Tibial artery (tissue), 4 donors: Measurements from ENCODE around the gene POLA2.
A peak's percentile ranks its signal among the peaks of the same experiment; 100 is the strongest.

Experiments used
- DNase-seq, 2 donors: peaks; one replicate each; pipeline ENCODE4 v3.0.0-alpha.2; 2019
- H3K27ac ChIP-seq, 2 donors: fragments of 200-600 bp; sonication (generic) in 1 of 2; 1 replicate in 1 of 2; 2 replicates in 1 of 2; pipeline ENCODE4 v1.5.1; 2018 to 2019; ENCODE audit warnings: mild to moderate bottlenecking in 1 of 2
- H3K27me3 ChIP-seq, 2 donors: fragments of 200-600 bp; sonication (generic) in 1 of 2; one replicate each; pipeline versions ENCODE4 v1.5.1 to v1.6.0; 2016 to 2019
- H3K36me3 ChIP-seq, 3 donors: fragments of 200-600 bp; sonication (generic) in 2 of 3; one replicate each; pipeline ENCODE4 v1.5.1; 2016 to 2019; ENCODE audit warnings: mild to moderate bottlenecking in 2 of 3
- H3K4me1 ChIP-seq, 4 donors: fragments of 200-600 bp; sonication (generic) in 2 of 4; 1 replicate in 3 of 4; 2 replicates in 1 of 4; pipeline ENCODE4 v1.5.1; 2016 to 2019
- H3K4me3 ChIP-seq, 2 donors: fragments of 200-600 bp; sonication (generic) in 1 of 2; 1 replicate in 1 of 2; 2 replicates in 1 of 2; pipeline ENCODE4 v1.5.1; 2018 to 2019; ENCODE audit warnings: mild to moderate bottlenecking in 2 of 2
- H3K9me3 ChIP-seq, 3 donors: fragments of 200-600 bp; sonication (generic) in 1 of 3; one replicate each; pipeline ENCODE4 v1.5.1; 2016 to 2019
- intact Hi-C: fragments of 100-400 bp; cut with DNase I; formaldehyde crosslinking; loops from one replicate; pipeline ENCODE4 v1.15.0; 2023; ENCODE audit warnings: low total_unique reads
- TF ChIP-seq, protein P1 (sequence below), 2 experiments: fragments of 200-600 bp in 1 of 2; fragments of 450-650 bp in 1 of 2; IDR thresholded peaks; one replicate each; pipeline ENCODE4 v1.5.1; 2017 to 2019; ENCODE audit warnings: antibody characterized with exemption in 2 of 2, mild to moderate bottlenecking in 1 of 2, moderate library complexity in 1 of 2

POLA2 gene

DNA sequence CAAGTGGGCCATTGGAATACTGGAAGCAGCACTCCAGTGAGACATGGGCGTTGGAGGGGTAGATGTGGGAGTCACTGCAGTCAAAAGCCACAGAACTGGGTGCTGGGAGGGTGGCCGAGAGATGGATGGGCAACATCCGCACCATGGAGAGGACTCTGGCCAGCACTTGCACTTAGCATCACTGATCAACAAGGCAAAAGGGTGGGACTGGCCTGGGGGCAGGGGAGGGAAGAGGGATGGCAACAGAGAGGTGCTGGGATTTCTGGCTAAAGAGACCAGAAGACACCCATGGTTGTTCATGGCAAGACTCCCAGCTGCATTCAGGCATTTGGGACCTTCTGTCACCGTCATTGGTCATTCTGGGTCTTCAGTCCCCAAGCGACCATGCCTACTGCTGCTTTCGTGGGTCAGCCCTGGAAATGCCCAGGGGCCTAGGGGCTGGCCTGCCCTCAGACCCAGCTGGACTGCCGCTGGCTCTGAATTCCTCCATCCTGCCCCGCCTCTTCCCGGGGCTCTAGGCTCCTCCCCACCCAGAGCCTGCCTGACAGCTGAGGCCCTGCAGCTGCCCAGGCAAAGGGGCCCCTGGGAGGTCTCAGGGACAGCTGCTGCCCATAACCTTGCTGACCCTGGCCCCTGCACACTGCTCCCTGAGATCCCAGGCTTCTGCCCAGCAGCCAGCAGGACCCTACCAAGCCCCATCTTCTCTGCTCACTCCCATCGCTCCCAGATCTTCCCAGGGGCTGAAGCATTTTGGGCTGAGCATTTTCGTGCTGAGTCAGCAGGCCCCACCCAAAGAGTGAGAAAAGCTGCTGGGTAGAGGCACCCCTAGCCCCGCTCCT, 39.9 kb downstream of the POLA2 start:
- Histone ChIP-seq H3K4me1 (peaks cover 0 to 34% (median 23%) of the 10 kb centered on the region in 4 donors), H3K36me3 (peaks cover 0 to 15% (median 0%) of the 10 kb centered on the region in 3 donors), H3K27ac (no peak overlapping the region), H3K27me3 (no peaks in the 10 kb centered on the region), H3K4me3 (no peak overlapping the region), H3K9me3 (no peaks in the 10 kb centered on the region)
- intact Hi-C loops: no loop called here
- DNase-seq: no peak
- TF ChIP-seq, protein P1, sequence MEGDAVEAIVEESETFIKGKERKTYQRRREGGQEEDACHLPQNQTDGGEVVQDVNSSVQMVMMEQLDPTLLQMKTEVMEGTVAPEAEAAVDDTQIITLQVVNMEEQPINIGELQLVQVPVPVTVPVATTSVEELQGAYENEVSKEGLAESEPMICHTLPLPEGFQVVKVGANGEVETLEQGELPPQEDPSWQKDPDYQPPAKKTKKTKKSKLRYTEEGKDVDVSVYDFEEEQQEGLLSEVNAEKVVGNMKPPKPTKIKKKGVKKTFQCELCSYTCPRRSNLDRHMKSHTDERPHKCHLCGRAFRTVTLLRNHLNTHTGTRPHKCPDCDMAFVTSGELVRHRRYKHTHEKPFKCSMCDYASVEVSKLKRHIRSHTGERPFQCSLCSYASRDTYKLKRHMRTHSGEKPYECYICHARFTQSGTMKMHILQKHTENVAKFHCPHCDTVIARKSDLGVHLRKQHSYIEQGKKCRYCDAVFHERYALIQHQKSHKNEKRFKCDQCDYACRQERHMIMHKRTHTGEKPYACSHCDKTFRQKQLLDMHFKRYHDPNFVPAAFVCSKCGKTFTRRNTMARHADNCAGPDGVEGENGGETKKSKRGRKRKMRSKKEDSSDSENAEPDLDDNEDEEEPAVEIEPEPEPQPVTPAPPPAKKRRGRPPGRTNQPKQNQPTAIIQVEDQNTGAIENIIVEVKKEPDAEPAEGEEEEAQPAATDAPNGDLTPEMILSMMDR (IDR thresholded peaks at IDR 0.05): no peak

- DNase-seq: no peak
Observed at GRCh38 chr11:65303555-65303954, 41.8 kb downstream of the POLA2 start.

DNA sequence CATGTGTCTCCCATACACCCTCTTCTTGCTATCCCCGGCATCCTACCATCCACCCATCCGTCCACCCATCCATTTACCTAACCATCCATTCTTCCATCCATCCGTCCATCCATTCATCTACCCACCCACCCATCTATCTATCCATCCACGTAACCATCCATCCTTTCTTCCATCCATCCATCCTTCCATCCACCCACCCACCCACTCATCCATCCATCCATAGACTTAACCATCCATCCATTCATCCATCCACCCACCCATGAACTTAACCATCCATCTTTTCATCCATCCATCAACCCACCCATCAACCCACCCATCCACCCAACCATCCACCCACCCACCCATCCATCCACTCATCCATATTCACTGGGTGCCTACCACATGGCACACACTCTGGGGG, 42.3 kb downstream of the POLA2 start:
- H3K4me1 ChIP-seq: peaks cover 0 to 12% (median 2%) of the 10 kb centered on the region in 4 donors

More at GRCh38 chr11:65303555-65303954, 41.8 kb downstream of the POLA2 start:
- H3K9me3 ChIP-seq: no peaks in the 10 kb centered on the region
- peaks cover 0 to 17% (median 7%) of the 10 kb centered on the region in 4 donors for H3K4me1 ChIP-seq
- intact Hi-C loops: no loop called here
- TF ChIP-seq, protein P1 (IDR thresholded peaks at IDR 0.05): no peak
- no peaks in the 10 kb centered on the region for H3K36me3 ChIP-seq
- H3K4me3 ChIP-seq: no peak overlapping the region
- H3K27me3 ChIP-seq: no peaks in the 10 kb centered on the region
- H3K27ac ChIP-seq: no peak overlapping the region

GRCh38 chr11:65304613-65305012, 42.9 kb downstream of the POLA2 start:
- intact Hi-C loops: no loop called here
- no peak for DNase-seq

More for the DNA sequence above, 42.3 kb downstream of the POLA2 start:
- Histone ChIP-seq H3K9me3 (no peaks in the 10 kb centered on the region), H3K27me3 (no peaks in the 10 kb centered on the region), H3K36me3 (no peaks in the 10 kb centered on the region), H3K27ac (no peak overlapping the region), H3K4me3 (no peak overlapping the region)
- TF ChIP-seq, protein P1 (IDR thresholded peaks at IDR 0.05): no peak
- no peak for DNase-seq
- intact Hi-C loops: no loop called here

GRCh38 chr11:65305501-65306268, 43.9 kb downstream of the POLA2 start:
- H3K4me3 ChIP-seq: no peak overlapping the region
- no peaks in the 10 kb centered on the region for H3K36me3 ChIP-seq
- no peaks in the 10 kb centered on the region for H3K27me3 ChIP-seq
- intact Hi-C loops: no loop called here
- peaks cover 0 to 7% (median 0%) of the 10 kb centered on the region in 4 donors for H3K4me1 ChIP-seq
- peak overlapping the region in 1 of 2 donors; percentile 5 for H3K27ac ChIP-seq
- DNase-seq: no peak
- TF ChIP-seq, protein P1 (IDR thresholded peaks at IDR 0.05): no peak
- H3K9me3 ChIP-seq: no peaks in the 10 kb centered on the region

More at GRCh38 chr11:65304613-65305012, 42.9 kb downstream of the POLA2 start:
- Histone ChIP-seq H3K9me3 (no peaks in the 10 kb centered on the region), H3K4me1 (peaks cover 0 to 7% (median 0%) of the 10 kb centered on the region in 4 donors), H3K4me3 (no peak overlapping the region), H3K27me3 (no peaks in the 10 kb centered on the region), H3K27ac (no peak overlapping the region), H3K36me3 (no peaks in the 10 kb centered on the region)
- TF ChIP-seq, protein P1 (IDR thresholded peaks at IDR 0.05): no peak
